Pulmonary artery endothelial cell (primary cell): ENCODE results near the gene ZBTB46. TPM values are rescaled to one million over a fixed set of nuclear protein-coding genes. Genes with fewer than 3 reads are reported as not detected.

Experiments
- DNase-seq: peaks from one replicate; pipeline ENCODE4 v3.0.0-alpha.2; 2011; ENCODE audit warnings: low read depth, low spot score
- total RNA-seq: library from RNA; depleted of rRNA; stranded (reverse); fragments of >200 nt; gene quantifications from 2 replicates; pipeline ENCODE4 v1.2.3, GENCODE V29; 2014

The ZBTB46 gene
- total RNA-seq, 1 donor from 2014 or later, result 13.0 TPM

DNA sequence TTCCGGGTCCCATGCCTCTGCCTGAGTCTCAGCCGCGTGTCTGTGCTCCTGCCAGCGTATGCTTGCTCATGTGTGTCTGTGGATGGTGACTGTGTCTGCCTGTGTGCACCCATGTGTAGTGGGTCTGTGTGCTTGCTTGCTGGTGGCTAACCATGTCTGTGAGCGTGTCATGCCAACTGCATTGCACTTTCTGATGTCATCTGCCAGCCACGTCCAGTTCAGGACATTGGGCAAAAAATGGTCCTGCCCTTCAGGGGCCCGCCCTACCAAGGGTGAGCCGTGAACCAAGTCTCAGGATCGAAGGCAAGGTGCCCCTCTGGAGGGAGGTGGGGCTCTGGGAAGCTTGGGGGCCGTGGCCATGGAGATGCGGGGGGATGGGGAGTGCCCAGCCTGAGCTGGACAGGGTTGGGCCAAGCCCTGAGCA, 9.4 kb upstream of the ZBTB46 start:
- DNase-seq, result no peak

DNA sequence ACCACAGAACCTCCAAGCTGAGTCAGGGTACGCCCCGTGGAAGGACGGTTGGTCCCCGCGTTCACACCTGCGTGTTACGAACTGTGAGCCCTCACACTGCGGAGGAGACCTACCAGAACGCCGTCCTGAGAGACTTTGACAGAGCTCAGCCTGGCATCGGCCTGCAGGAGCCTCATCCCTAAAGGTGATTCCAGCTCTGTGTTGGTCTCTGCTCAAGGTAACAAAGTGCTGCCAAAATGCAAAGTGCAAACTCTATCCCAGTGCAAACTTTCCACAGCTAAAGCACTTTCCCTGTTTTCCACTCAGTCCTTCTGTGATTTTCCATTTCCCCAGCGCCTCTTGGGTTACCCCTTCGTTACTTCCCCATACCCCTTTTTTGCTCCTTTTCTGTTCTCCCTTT, 8.6 kb upstream of the ZBTB46 start:
- DNase-seq, result no peak

DNA sequence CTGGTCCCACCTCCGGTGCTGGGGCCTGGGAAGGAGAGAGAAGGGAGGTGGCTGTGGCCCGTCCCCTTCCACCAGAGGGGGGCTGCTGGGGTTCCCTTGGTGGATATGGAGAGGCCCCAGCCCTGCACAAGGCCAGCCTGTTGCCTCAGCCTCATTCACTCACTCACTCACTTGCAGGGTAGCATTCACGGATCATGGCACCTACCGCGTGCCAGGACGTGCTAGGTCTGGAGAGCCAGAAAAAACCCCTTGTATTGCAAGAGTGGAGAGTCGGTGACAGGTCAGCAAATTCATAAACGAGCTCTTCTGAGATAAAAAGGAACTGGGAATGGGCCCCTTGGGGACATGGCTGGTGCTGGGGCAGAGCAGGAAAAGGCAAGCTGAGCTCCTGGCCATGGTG, 6.4 kb upstream of the ZBTB46 start:
- no peak for DNase-seq

DNA sequence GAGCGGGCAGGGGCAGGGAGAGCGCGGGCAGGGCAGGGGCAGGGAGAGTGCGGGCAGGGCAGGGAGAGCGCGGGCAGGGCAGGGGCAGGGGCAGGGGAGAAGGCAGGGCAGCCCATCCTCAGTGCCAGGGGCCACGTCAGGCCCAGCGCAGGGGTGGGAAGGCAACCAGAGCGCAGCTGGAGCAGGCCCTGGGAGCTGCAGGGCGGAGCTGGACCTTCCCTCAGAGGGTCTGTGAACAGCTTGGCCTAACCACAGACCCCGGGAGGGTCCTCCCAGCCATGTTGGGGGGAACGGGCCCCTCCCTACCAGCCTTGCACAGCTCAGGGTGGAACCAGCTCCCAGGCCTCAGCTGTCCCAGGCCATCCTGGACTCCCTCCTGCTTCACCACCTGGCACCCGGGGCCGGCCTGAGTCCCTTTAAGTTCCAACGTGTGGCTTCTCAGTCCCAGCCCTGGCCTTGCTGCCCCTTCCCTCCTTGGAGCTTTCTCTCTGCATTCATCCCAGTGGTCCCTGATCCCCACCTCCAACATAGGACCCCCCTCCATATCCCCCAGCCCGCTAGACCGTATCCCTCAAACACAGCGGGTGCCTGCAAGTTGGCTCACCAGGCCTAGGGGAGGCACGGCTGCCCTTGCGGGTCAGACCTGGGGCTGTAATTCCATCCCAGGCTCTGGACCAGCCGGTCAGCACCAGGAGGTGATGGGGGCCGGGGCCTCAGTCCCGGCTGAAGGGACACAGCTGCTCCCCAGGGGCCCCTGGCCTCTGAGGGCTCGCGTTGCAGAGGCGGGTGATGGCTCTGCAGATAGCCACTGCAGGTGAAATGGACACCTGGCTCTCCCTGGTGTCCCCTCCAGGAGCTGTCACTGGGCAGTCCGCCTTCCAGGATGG, 5.6 kb upstream of the ZBTB46 start:
- no peak for DNase-seq

DNA sequence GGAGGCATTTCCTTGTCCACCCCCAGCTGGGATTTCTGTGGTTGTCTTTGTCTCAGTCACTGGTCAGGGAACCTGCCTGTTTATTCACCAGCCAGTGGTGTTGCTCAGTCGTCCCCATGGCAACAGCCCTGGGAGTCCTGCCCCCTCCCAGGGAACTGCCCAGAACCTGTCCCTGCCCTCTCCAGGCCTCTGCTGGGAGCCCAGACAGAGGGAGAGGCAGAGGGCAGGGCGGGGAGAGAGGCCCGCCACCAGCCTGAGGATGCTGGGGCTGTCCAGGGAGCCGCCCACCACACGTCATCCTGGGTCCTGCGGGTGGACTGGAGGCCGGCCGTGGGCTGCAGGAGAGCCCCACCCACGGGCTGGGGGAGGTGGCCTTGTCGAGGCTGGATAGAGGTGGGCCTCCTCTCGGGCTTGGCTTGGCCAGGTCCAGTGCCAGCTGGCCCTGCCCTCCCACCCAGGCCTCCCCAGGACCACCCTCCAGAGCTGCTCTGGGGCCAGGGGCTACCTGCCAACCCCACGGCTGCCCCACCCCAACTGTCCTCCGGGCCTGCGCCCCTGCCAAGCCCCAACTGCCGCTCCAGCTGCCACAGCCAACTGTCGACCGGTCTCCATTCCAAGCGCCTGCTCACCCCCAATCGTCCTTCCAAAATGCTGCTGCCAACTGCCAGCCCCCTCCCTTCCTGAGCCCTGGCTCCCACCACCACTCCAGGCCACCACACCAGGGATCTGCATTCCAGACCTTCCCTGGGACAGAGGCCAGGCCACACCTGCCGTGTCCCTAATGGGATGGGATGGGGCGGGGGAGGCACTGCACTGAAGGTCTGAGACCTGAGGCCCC, 4.2 kb upstream of the ZBTB46 start:
- DNase-seq, result peak; percentile 68

DNA sequence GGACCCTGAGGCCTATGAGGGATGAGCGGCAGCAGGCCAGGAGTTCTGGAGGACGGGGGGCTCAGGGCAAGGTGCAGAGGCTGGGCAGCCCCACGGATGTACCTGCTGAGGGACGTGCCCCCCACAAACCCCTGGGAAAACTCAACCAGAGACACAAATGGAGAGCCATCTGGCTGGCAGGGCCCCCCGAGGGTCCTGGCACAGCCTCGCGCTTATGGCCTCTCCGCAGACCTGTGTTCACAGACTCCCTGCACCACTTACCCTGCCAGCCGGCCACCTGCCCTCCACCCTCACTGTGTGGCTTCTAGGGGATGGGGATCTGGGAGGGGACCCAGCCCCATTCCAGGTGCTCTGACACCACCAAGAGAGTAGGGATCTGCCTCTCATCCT, 3.4 kb upstream of the ZBTB46 start:
- DNase-seq, result no peak

DNA sequence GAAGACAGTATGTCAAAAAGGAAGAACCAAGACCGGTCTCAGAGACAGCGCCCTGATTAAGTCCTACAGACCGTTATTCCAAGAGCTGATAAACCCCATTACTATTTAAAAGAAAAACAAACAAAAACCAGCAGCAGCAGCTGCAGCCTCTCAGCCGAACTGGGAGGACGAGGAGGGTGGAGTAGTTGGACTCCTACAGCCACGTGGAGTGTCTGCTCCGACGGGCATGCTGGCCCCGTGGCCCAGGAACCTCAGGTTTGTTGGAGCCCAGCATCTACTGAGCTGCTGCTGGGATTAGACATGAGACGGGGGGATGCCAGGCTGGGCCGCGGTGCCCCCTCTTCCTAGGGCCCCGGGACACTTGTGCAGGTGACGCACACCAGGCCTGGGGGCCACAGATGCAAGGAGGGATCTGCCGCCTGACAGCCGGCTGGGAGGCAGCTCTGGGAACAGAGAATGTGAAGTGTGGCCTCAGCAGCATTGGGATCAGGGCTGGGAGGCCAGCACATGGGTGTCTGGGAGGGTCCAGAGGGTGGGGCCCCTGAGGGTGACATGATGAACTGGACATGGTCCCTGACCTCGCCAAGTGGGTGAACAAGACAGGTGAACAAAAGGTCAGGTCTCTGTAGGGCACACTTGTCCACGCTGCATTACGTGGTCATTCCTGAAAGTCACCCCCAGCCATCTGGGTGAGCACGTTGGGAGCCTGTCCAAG, 2.9 kb upstream of the ZBTB46 start:
- no peak for DNase-seq

DNA sequence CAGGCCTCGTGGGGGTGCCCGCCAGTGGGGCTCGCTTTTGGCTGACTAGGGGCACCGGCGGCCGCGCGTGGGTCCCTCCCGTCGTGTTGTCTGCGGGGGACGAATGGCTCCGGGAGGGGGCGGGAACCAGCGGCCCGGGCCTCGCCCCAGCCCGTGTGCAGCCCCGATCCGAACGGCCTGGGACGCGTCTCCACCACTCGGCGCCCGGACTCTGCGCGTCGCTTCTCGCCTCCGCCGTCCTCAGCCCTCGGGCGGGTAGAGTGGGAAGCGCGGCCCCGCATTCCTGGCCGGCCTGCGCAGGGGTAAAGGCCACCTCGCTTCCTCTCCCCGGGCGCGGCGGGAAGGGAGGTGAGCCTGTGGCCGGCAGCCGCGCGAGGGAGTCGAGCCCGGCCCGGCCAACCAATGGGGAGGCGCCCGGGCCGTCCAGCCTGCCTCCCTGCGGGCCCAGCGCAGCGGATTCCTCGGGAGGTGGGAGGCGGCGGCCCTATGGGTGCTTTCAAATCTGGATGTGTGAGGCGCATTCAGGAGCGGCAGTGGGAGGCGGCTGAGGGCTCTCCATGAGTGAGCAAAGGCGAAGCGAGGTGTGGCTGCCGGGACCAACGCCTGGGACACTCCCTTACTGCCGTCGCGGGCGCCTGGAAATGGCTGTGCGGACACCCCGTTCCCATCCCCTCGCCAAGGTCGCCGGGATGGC, 1.1 kb upstream of the ZBTB46 start:
- no peak for DNase-seq

DNA sequence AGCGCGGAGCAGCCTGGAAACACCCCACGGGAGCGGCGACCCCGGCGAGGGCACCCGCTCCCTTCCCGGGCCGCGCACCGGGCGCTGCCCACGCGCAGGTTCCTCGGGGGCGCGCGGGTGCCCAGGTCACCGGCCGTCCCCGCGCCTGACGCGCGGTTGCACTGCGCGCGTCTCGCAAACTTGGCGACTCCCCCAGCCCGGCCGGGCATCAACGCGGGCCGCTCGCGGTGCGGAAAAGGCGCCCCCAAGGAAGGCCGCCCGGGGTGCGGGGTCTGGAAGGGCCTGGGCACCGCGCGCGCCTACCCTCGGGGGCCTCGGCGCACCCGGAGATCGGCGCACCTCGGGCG, 555 bp upstream of the ZBTB46 start:
- DNase-seq, result no peak

DNA sequence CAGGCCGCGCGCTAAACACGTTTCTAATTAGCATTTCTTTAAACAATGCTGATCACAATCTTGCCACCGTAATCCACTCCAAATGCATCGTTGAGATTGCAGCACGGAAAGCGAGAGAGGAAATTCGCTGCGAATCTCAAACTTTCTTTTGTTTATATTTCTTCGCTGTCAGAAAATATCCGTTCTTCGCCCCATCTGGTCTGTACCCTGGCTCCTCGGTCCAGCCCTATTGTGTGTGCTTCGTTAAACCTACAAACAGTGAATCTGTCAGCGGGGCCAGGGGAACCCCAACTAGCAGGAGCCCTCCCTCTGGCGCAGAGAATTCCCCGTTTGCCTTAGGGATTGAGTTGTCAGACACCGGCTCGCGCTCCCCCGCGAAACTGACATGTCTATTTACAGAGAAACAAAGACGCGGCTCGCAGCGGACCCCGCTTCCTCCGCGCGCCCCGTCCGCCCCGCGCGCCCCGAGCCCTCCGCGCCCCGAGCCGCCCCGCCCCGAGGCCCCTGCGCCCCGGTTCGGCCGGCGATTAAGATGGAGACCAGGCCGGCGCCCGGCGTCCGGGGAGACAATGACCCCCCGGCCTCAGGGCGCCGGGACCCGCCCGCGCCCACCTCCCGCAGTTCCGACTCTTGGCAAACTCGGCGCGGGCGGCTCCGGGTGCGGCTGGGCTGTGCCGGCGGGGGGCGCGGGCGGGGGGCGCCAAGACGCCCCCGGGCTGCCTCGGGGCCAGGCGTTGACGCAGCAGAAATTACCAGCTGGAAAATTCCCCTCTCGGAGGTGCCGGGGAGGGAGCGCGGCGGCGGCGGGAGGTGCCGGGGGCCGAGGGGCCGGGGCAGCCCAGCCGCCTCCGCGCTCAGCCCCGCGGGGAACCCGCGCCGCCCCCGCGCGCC, 874 bp downstream of the ZBTB46 start:
- DNase-seq, result no peak

DNA sequence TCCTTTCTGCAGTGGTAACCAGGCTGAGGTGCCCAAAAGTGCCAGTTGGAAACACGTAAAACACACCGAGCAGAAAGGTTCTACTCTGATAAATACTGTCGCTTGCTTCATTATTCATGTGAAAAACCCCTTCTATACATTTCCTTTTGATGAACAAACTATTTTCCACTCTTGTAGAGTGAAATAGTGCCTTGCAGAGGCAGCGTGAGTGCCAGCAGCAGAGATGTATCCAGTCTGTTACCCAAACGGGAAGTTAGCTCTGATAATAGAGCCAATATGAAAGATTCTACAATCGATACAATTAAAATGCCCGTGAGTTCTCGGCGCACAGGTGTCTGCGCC, 1.5 kb downstream of the ZBTB46 start:
- no peak for DNase-seq

DNA sequence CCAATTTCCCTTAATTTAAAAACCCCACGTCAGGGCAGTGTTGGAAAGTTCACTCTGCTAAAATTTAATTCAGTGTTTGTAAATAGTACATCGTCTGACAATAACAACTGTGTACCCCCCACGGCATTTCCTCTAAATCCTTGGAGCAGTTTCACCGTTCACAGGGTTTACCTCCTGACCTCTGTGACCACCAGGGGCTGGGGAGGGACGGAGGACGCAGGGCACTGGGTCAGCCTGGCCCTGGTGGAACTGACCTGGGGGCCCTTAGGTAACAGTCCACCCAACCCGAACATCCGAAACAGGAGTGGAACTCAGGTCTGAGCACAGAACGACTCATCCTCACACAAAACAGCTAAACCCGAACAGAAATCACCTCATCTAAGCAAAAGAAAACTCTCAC, 2.1 kb downstream of the ZBTB46 start:
- no peak for DNase-seq

DNA sequence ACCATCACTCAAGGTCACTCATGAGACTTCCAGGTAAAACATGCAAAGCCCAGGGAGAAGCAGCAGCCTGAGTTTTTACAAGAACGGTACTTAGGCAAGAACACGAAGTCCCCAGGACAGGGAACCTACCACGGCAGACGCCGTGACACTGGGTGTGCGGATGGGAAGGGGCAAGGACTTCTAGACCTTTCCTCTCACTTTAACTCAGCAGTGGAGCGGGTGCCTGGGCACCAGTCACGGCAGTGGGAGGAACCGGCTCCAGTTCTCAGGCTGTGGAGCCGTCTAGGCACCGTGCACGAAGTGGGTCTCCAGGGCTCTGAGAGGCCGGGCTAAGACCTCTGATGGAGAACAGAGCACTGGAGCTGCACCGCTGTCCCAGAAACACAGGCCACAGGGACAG, 2.5 kb downstream of the ZBTB46 start:
- DNase-seq, result no peak

DNA sequence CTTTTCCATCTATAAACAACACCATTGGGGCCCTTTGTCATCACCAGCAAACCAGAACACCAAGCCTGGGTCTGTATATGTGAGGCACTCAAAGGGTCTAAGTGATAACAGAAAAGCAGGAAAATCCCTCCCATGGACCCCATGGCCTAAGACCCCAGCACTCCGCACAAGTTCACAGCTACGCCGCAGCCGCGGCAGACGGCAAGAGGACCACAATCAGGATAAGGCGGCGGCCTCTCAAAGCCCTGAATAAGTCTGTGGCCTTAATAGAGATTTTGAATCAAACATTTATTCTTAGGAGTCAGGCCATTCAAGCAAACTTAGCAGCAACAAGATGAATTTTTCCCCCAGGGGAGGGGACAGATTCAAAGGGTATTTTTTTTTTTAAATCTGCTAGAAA, 2.9 kb downstream of the ZBTB46 start:
- no peak for DNase-seq

DNA sequence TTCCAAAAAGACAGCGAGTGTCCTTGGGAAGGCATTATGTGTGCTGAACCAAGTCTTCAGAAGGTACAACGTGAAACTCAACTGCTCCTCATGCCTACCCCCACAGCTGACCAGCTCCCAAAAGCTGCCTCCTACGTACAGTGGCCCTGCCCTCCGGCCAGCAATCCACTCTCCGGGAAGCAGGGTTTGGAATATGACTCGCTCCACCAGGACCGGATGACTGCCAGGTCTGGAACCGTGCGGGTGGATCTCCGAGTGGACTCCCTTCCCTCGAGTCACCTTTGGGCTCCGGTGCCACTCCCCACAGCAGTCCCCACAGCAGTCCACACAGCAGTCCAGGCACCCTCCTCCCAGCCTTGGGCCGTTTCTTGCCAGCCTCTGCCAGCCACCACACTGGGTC, 4.3 kb downstream of the ZBTB46 start:
- no peak for DNase-seq

DNA sequence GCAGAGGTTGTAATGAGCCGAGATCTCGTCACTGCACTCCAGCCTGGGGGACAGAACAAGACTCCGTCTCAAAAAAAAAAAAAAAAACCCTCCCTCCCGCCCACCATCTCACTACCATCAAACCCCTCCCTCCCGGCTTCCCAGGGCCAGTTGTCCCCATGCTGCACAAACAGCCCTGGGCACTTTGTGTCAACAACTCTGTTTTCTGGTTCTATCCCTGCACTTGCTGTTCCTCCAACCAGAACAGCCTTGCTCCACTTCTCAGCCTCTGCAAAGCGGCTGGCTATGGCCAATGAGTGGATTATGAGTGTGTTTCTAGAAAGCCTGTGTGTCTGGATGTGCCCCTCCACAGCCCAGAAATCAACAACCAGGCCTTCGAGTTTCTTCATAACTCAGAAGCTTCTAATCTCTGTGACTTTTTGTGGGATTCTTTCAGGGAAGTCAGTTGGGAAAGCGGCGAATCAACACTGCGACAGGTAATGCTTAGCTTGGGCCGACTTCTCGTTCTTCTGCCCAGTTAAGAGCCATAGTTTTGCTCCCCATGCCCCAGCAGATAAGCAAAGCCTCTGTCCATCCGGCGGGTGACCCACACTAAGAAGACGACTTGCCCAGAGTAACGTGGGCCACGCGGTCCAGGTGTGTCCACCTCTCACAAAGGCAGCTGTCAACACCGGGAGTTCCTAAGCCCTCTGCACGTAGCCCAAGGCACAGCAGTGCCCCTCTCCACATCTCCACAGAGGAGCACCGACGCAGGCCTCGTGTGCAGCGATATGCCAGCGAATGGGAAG, 5.5 kb downstream of the ZBTB46 start:
- no peak for DNase-seq

DNA sequence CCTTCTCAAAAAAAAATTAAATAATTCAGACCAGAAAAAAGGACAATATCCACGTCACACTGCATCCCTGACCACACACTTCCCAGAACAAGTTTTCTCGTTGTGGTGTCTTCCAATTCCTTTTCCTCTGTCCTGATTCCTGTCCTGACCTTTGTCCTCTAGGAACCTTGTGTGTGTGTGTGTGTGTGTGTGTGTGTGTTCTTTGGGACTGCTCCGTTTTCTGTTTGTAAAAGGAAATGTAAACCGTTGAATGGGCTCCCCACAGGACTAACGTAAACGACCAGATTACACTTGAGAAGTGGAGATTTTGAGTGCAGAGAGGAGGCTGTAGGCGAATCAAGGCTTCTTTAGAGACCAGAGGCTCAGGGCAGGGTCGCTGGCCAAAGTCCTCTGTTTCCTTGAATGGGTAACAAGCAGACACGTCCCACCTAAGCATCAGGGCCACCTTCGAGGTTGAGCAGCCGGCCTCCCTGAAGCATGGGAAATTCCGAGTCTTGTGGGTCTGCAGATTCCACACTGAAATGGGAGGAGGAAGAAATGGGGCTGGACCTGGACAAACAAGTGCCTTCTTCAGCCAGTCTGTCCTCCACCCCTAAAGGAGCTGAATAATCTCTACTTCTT, 7.3 kb downstream of the ZBTB46 start:
- DNase-seq, result no peak

DNA sequence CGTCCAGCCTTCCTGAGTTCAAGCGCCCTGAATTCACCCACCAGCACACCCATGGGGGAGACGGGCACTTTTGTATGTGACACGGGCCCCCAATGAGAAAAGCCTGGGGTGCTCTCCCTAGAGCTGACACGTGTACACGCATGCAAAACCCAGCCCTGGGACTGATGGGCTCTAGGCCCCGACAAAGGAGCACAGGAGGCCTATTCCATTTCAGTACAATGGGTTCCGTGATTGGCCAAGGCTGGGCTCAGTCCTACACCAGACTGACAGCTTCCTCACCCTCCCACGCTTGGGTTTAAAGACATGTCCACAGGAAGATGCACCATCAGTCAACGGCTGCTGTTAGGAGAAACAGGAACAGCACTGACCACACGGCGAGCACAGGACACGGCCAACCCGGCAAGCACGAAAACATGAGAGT, 8.8 kb downstream of the ZBTB46 start:
- DNase-seq, result no peak

DNA sequence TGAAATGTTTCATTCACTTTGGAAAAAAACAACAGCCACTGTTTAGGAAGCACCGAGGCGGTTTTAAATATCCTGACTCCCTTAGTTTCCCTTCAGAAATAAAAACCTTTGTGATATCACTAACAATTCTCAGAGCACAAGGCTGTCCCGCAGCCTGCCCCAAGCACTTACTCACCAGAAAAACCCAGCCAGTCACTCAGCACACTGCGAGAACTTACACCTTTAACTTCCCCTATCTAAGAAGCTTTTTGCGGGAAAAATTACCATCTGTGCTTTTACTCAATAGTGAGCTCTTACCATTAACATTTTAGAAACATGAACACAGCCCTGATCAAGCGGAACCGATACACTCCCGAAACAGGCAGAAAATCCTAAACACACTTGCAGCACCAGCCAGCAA, 9.3 kb downstream of the ZBTB46 start:
- DNase-seq, result no peak
